Embryonic facial prominence (tissue), 1 donor: ENCODE data around the gene ATAD2B.

ENCODE experiments used
- DNase-seq: peaks from one replicate; pipeline ENCODE4 v3.0.0-alpha.2; 2016; ENCODE audit errors: extremely low spot score

ATAD2B gene

GRCh38 chr2:23912054-23912453 lies 14.9 kb downstream of the ATAD2B start:
- no peak for DNase-seq

- no peak for DNase-seq
Observed at GRCh38 chr2:23905155-23905554, 21.8 kb downstream of the ATAD2B start.

GRCh38 chr2:23904692-23905091 lies 22.2 kb downstream of the ATAD2B start:
- DNase-seq = peak; percentile 18

DNA sequence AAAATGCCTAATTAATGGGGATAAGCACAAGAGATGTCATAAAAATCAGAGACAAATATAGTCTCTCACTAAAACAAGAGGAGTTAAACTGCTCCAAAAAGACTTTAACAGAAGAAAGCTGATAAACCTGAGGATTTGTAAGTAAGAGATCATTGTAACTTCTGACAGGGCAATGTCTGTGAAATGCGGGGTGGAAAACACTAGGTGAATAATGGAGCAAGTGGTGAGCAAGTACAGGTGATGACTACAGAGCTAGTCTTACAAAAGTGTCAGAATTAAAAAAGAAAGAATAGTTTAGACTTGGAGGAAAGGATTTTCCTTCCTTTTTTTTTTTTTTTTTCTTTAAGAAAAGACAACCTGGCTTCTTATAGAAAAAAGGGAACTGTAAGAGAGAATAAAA lies 22.7 kb downstream of the ATAD2B start:
- no peak for DNase-seq

- DNase-seq = no peak
Observed at GRCh38 chr2:23903034-23903433, 23.9 kb downstream of the ATAD2B start.

DNA sequence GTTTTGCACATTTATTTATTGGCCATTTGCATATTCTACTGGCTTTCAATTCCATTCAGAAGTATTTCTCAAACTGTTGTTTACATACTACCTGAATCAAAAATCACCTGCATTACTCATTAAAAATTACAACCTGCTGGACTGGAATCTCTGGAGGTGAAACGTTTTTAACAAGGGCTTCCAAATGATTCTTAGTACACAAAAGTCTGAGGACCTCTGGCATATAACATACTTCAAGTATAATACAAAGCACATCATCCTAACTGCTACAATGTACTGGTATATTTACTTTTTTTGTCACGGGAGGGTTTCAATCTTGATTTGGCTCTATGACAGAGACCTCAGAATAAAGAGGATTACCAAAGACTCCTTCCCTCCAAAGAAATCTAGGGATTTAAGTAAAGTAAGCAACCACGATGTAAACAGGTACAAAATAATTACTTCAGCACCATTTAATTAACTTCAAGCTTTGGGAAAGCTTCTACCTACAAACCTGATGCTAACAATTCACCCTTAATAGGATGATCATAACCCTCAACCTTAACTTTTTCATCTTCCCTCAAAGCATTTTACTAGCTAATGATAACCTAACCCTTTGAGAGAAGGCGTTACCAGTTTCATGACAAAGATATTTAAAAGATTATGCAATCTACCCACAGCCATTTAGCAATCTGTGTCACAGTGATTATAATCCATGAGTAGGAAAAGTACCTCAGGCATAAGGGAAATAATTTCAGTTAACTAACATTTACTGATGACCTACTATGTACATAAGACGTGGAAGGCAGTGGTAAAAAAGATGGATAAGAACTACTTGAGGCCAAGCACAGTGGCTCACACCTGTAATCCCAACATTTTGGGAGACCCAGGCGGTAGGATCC lies 24.7 kb downstream of the ATAD2B start:
- no peak for DNase-seq

DNA sequence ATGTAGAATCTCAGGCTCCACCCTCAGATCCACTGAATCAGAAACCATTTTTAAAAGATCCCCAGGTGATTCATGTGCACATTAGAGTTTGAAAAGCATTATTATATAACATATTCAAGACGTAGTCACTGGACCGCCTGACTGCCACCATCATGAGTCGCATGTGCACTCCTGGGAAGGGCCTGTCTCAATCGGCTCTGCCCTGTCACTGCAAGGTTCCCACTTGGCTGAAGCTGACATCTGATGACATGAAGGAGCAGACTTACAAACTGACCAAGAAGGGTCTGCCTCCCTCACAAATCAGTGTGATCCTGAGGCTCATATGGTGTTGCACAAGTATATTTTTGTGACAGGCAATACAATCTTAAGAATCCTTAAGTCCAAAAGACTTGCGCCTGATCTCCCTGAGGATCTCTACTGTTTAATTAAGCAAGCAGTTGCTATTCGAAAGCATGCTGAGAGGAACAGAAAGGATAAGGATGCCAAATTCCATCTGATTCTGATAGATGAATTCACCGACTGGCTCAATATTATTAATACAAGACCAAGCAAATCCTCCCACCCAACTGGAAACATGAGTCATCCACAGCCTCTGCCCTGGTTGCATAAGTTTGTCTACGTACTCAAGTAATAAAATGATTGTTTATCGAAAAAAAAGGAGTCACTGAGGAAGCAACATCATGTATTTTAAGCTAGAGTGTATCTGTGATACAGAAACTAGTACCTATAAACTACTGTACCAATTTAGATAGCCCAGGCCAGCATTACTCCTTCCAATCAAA lies 26.2 kb downstream of the ATAD2B start:
- DNase-seq = no peak

DNA sequence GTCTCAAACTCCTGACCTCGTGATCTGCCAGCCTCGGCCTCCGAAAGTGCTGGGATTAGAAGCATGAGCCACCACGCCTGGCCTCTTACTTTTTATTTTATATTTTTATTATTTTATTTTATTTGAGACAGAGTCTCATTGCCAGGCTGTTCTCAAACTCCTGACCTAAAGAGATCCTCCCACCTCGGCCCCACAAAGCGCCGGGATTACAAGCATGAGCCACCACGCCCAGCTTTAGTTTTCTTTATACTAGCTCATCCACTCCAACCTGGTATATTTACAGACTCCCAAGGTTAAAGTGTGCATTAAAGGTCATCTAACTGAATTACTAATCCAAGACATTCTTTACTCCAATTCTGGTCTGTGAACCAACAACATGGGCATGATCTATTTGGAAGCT lies 26.8 kb downstream of the ATAD2B start:
- DNase-seq = no peak

GRCh38 chr2:23871206-23871605 lies 55.7 kb downstream of the ATAD2B start:
- no peak for DNase-seq

GRCh38 chr2:23867449-23867848 lies 59.5 kb downstream of the ATAD2B start:
- no peak for DNase-seq

GRCh38 chr2:23862716-23863426 lies 64.1 kb downstream of the ATAD2B start:
- DNase-seq = no peak

DNA sequence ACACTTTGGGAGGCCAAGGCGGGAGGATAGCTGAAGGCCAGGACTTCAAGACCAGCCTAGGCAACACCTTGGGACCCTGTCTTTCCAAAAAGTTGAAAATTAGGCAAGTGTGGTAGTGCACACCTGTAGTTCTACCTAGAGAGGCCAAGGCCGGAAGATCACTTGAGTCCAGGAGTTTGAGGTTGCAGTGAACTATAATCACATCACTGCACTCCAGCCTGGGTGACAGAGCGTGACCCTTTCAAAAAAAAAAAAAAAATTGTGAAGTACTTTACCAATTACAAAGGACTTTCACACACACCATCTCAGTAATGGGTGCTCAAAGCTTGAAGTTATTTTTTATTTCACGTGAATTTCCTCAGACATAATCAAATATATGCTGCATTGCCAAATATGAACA lies 65.0 kb downstream of the ATAD2B start:
- no peak for DNase-seq

DNA sequence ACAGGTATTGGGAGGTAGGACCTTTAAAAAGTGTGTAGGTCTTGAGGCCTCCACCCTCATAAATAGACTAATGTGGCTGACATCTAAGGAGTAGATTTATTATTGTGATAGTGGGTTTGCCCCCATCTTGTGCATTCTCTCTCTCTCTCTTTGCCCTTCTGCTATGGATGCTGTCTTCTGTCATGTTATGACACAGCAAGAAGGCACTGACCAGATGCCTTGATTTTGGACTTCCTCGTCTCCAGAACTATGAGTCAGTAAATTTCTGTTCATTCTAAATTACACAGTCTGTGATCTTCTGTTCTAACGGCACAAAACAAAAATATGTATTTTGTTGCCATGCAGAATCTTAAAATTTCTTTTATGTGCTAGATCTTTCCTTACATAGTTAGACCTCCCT lies 66.9 kb downstream of the ATAD2B start:
- no peak for DNase-seq

- no peak for DNase-seq
Observed at GRCh38 chr2:23859234-23859633, 67.7 kb downstream of the ATAD2B start.

GRCh38 chr2:23850564-23851256 lies 76.2 kb downstream of the ATAD2B start:
- DNase-seq = no peak

DNA sequence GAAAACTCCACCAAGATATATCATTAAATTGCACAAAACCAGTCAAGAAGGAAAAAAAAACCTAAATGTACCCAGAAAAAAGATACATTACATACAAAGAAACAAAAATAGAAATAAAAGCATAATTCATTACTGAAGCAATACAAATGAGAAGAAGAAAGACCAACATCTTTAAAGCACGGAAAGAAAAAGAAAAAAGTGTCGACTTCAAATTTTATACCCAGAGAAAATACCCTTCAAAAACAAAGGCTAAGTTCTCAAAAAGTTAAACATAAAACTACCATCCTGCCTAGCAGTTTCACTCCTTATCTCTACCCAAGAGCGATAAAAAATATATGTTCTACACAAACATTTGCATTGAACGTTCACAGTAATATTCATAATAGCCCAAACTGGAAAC lies 82.0 kb downstream of the ATAD2B start:
- DNase-seq = no peak

DNA sequence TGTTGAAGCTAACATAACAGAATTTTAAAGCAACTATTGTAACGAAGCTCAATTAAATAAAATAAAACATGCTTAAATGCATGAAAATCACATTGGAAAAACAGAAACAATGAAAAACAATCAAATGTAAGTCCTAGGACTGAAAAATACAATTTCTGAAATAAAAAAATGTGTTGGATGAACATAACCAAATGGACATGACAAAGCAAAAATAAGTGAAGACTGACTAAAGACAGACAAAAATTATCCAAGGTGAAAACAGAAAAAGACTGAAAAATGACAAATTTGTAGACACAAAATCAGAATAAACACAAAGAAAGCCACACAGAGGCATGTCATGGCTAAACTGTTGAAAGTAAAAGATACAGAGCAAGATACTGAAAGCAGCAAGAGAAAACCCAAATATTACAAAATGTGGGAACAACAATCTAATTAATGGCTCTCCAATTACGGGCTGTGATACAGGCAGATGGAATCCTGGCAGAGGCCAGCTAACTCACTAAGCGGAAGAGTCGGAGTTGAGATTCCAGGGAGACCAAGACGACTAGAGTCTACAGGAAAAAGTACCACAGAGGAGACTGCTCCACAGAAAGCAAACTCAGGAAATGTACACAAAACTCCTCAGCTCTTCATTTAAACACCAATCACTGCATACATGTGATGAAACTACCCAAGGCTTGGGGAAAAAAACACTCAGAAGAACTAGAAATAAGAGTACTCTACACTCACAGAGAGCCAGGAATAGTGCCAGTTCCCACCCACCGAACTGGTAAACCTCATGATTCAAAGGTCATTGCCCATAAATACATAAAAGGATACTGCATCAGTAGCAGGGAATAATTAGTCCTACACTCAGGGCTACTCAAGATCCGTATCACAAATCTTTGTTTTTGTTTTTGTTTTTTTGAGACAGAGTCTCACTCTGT lies 83.6 kb downstream of the ATAD2B start:
- DNase-seq = no peak

- no peak for DNase-seq
Observed at GRCh38 chr2:23839919-23840578, 86.9 kb downstream of the ATAD2B start.

DNA sequence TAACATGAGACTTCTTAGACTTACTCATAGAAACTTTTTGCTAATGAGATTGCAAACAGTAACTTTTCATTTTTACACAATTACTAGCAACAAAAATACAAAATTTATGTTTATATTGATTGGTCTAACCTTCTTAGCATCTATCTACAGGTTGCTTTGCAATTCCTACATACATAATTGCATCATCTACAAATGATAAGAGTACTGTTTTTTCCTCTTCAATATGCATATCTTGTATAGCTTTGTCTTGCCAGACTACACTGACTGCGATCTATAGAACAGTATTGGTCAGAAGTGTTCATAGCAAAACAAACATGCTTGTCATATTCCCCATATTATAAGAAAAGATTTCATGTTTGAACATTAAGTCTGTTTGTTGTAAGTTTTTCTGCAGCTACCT lies 87.9 kb downstream of the ATAD2B start:
- no peak for DNase-seq

DNA sequence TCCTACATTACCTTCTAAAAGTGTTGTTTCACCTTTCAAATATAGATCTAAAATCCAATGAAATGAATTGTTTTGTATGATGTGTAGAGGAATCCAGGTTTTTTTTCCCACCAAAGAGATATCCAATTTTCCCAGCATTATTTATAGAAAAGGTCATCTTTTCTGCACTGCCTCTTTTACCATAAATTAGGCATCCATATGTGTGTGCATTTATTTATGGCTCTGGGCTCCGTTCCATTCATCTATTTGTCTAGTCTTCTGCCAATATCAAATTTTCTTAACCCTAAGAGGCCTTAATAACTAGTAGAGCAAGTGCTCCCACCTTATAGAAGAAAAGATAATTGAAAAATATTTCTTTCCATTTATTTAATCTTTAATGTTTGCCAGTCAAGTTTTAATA lies 88.3 kb downstream of the ATAD2B start:
- no peak for DNase-seq
